Thoracic aorta (tissue), 2 donors: ENCODE data around the gene NIPAL3. TPM values are rescaled to one million over a fixed set of nuclear protein-coding genes. Genes with fewer than 3 reads are reported as not detected.

Source experiments
- ATAC-seq: fragments of 150-250 bp; one replicate; pipeline ENCODE4 v1.8.0; 2017; ENCODE audit warnings: low read depth; ENCODE audit not compliant: insufficient number of reproducible peaks, low FRiP score
- DNase-seq: peaks from one replicate; pipeline ENCODE4 v3.0.0-alpha.2; 2020; ENCODE audit warnings: low spot score
- H3K27ac ChIP-seq, 2 donors: fragments of 200-600 bp; sonication (generic); 1 replicate in 1 of 2; 2 replicates in 1 of 2; pipeline ENCODE4 v1.5.1; 2016; ENCODE audit warnings: mild to moderate bottlenecking in 2 of 2, moderate library complexity in 2 of 2
- H3K27me3 ChIP-seq: fragments of 200-600 bp; sonication (generic); replicated peaks from 2 replicates; pipeline ENCODE4 v1.6.0; 2016; ENCODE audit warnings: mild to moderate bottlenecking; ENCODE audit not compliant: insufficient read depth
- H3K36me3 ChIP-seq: fragments of 200-600 bp; sonication (generic); one replicate; pipeline ENCODE4 v1.5.1; 2016
- H3K4me1 ChIP-seq, 2 donors: fragments of 200-600 bp; sonication (generic); 1 replicate in 1 of 2; 2 replicates in 1 of 2; pipeline versions ENCODE4 v1.5.1 to v1.6.0; 2016; ENCODE audit warnings: low read depth in 2 of 2, mild to moderate bottlenecking in 1 of 2; ENCODE audit not compliant: control insufficient read depth in 1 of 2
- H3K4me3 ChIP-seq: fragments of 200-600 bp; sonication (generic); 2 replicates; pipeline ENCODE4 v1.5.1; 2016; ENCODE audit warnings: mild to moderate bottlenecking
- H3K9me3 ChIP-seq: fragments of 200-600 bp; sonication (generic); 2 replicates; pipeline ENCODE4 v1.5.1; 2016
- total RNA-seq, 2 donors: library from RNA; depleted of rRNA; stranded (reverse); fragments of >200 nt; gene quantifications; one replicate each; pipeline versions ENCODE4 v1.1.0 to v1.2.3, GENCODE V29; 2016
- TF ChIP-seq, protein P1 (sequence below): fragments of 200-600 bp; sonication (generic); IDR thresholded peaks from one replicate; pipeline ENCODE4 v1.5.1; 2019; ENCODE audit warnings: antibody characterized with exemption

The NIPAL3 gene
- total RNA-seq, 2 donors from 2014 or later: 19.3 to 31.4 TPM

DNA sequence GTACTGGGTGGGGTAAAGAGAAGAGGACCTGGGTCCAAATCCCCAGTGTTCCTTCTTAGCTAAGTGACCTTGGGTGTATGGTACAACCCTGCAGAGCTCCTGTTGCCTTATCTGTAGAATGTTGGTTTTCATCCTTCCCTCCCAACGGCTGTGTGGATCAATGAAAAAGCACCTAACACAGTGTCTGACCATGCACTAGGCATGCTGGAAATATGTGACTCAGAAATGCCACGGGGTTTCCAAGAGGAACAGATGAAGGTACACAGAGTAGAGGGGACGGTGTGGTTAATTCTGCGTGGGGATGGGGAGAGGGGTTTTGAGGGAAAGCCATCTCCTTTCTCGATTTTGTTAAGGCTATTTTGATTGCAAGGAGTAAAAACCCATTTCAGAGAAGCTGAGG lies 8.6 kb downstream of the NIPAL3 start:
- Histone ChIP-seq H3K9me3 (no peaks in the 10 kb centered on the region), H3K4me3 (no peak overlapping the region), H3K36me3 (no peaks in the 10 kb centered on the region), H3K4me1 (no peaks in the 10 kb centered on the region), H3K27ac (no peak overlapping the region), H3K27me3 (no peaks in the 10 kb centered on the region)
- ATAC-seq (no peak), DNase-seq (no peak)
- TF ChIP-seq, protein P1, sequence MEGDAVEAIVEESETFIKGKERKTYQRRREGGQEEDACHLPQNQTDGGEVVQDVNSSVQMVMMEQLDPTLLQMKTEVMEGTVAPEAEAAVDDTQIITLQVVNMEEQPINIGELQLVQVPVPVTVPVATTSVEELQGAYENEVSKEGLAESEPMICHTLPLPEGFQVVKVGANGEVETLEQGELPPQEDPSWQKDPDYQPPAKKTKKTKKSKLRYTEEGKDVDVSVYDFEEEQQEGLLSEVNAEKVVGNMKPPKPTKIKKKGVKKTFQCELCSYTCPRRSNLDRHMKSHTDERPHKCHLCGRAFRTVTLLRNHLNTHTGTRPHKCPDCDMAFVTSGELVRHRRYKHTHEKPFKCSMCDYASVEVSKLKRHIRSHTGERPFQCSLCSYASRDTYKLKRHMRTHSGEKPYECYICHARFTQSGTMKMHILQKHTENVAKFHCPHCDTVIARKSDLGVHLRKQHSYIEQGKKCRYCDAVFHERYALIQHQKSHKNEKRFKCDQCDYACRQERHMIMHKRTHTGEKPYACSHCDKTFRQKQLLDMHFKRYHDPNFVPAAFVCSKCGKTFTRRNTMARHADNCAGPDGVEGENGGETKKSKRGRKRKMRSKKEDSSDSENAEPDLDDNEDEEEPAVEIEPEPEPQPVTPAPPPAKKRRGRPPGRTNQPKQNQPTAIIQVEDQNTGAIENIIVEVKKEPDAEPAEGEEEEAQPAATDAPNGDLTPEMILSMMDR: no peak

DNA sequence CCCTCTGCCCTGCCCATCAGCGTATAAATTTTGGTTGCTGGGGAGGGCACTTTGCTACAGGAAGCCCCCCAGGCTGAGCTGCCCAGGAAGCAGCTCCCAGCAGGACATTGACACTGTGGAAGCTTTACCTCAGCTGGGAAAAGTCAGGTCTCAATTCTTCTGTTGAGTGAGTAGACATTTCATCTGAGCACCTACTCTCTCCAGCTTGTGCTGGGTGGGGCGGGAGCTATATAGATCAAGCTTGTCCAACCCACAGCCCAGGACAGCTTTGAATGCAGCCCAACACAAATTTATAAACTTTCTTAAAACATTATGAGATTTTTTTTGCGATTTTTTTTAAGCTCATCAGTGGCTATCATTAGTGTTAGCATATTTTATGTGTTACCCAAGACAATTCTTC lies 9.4 kb downstream of the NIPAL3 start:
- no peak overlapping the region for H3K27ac ChIP-seq
- ATAC-seq (no peak), DNase-seq (no peak)
- TF ChIP-seq, protein P1: no peak
- H3K36me3 ChIP-seq: no peaks in the 10 kb centered on the region
- H3K4me1 ChIP-seq: no peaks in the 10 kb centered on the region
- H3K9me3 ChIP-seq: no peaks in the 10 kb centered on the region
- H3K27me3 ChIP-seq: no peaks in the 10 kb centered on the region
- H3K4me3 ChIP-seq: no peak overlapping the region

DNA sequence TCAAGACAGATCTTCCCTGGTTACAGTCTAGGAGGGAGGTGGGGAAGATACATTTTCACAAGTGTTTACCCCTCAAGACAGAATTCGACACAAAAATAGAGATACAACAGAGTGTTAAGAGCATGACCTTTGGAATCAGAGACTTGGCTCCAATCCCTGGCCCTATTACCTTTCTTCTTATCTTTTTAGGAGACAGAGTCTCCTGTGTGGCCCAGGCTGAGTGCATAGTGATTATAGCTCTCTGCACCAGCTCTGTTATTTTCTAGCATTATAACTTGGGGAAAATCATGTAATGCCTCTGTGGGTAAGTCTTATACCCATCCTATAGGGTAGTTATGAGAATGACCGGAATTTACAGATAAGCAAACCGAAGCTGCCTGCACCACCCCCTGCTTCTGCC lies 9.8 kb downstream of the NIPAL3 start:
- DNase-seq: no peak
- no peaks in the 10 kb centered on the region for H3K36me3 ChIP-seq
- TF ChIP-seq, protein P1: no peak
- H3K27me3 ChIP-seq: no peaks in the 10 kb centered on the region
- H3K4me1 ChIP-seq: no peaks in the 10 kb centered on the region
- H3K27ac ChIP-seq: no peak overlapping the region
- H3K4me3 ChIP-seq: no peak overlapping the region
- H3K9me3 ChIP-seq: no peaks in the 10 kb centered on the region
- no peak for ATAC-seq

DNA sequence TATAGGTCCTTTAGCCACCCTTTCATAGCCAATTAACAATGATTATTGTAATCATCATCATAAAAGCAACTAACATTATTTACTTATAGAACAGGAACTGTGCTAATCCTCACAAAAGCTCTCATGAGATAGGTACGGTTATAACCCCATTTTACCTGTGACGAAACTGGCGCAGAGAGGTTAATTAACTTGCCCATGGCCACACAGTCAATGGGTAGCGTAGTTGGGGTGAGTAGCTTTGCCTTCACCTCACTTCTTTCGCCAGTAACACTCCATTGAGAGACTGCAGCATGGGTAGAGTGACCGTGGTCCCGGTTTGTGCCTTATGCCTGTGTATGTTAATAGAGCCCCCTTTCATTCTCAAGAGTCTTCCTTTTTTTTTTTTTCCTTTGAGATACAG lies 10.3 kb downstream of the NIPAL3 start:
- H3K27me3 ChIP-seq: no peaks in the 10 kb centered on the region
- H3K4me1 ChIP-seq: no peaks in the 10 kb centered on the region
- H3K4me3 ChIP-seq: no peak overlapping the region
- no peak overlapping the region for H3K27ac ChIP-seq
- TF ChIP-seq, protein P1: no peak
- no peaks in the 10 kb centered on the region for H3K36me3 ChIP-seq
- ATAC-seq: no peak
- H3K9me3 ChIP-seq: no peaks in the 10 kb centered on the region
- DNase-seq: no peak

DNA sequence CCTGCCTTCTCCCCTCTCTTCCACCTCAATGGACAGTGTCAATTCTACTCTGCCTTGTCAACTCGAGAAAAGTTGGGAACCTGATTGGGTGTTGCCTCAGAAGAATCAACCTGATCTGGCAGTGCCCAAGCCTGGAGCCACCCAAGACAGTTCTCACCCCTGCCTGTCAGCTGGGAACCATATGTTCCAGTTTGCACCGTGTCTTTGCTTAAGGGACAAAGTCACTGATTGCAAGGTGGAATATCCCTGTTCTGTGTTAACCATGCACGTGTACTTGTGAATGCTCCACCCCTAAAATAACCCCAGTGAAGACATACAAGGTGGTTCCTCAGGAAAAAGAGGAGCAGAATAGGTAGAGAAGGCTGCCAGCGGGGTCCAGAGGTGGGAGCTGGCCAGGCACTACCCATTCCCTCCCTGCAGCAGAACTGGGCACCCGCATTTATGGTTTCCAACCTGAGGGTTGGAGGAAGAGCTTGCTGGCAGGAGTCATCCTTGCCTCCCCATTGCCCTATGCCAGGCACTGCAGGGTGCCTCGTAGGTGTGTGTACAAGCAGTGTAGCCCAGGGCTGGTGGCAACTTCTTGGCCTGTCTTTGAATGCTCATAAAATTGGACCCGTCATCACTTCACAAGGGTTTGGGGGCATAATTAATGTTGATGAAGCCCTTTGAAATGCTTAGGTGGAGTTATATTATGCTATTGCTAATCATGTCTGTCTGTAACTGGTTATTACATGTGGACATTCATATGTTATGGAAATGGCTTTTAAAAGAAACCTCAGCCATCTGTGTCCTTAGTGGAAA lies 11.3 kb downstream of the NIPAL3 start:
- Histone ChIP-seq H3K36me3 (no peaks in the 10 kb centered on the region), H3K27ac (no peak overlapping the region), H3K9me3 (no peaks in the 10 kb centered on the region), H3K4me3 (no peak overlapping the region), H3K27me3 (no peaks in the 10 kb centered on the region), H3K4me1 (no peaks in the 10 kb centered on the region)
- TF ChIP-seq, protein P1: no peak
- ATAC-seq: no peak
- DNase-seq: no peak
